ENCODE results near the gene RNU5D-1.

Gene RNU5D-1

GRCh38 chr1:44694863-44695478 lies 36.0 kb downstream of the RNU5D-1 start:
- ChIA-PET CTCF (interaction anchor here (1.0 to 1.5 kb wide), 2 partner anchors 14 to 34 kb away, joined by 3 to 5 read pairs; no protein-coding TSS in a partner anchor), POLR2A (no interaction called here)
- TF ChIP-seq CTCF (IDR thresholded peaks at IDR 0.05; ENCODE audit: insufficient read depth, low read length, missing control alignments): no peak
- H3K4me3 ChIP-seq (ENCODE audit: low read depth, low read length): no peak overlapping the region
- no peak for DNase-seq (ENCODE audit: low read depth, low spot score)

GRCh38 chr1:44693900-44694299 lies 37.1 kb downstream of the RNU5D-1 start:
- POLR2A ChIA-PET: no interaction called here

GRCh38 chr1:44693159-44693558 lies 37.8 kb downstream of the RNU5D-1 start:
- CTCF ChIA-PET: interaction anchor here (1.2 kb wide), 1 partner anchor 20 kb away, joined by 3 read pairs; no protein-coding TSS in a partner anchor
- POLR2A ChIA-PET: no interaction called here
- TF ChIP-seq CTCF (IDR thresholded peaks at IDR 0.05; ENCODE audit: insufficient read depth, low read length, missing control alignments): no peak
- no peak overlapping the region for H3K4me3 ChIP-seq (ENCODE audit: low read depth, low read length)
- no peak for DNase-seq (ENCODE audit: low read depth, low spot score)

More at GRCh38 chr1:44693900-44694299, 37.1 kb downstream of the RNU5D-1 start:
- CTCF ChIA-PET: interaction anchor here (1.2 kb wide), 1 partner anchor 19 kb away, joined by 3 read pairs; no protein-coding TSS in a partner anchor
- no peak overlapping the region for H3K4me3 ChIP-seq (ENCODE audit: low read depth, low read length)
- no peak for TF ChIP-seq CTCF (IDR thresholded peaks at IDR 0.05; ENCODE audit: insufficient read depth, low read length, missing control alignments)
- DNase-seq (ENCODE audit: low read depth, low spot score): no peak

- H3K4me3 ChIP-seq (ENCODE audit: low read depth, low read length): no peak overlapping the region
- DNase-seq (ENCODE audit: low read depth, low spot score): no peak
- no peak for TF ChIP-seq CTCF (IDR thresholded peaks at IDR 0.05; ENCODE audit: insufficient read depth, low read length, missing control alignments)
- ChIA-PET POLR2A (no interaction called here), CTCF (interaction anchor here (1.8 kb wide), 1 partner anchor 27 kb away, joined by 6 read pairs; no protein-coding TSS in a partner anchor)
Observed at GRCh38 chr1:44689447-44689765, 41.6 kb downstream of the RNU5D-1 start.

- DNase-seq (ENCODE audit: low read depth, low spot score): no peak
- no peak overlapping the region for H3K4me3 ChIP-seq (ENCODE audit: low read depth, low read length)
- ChIA-PET POLR2A (no interaction called here), CTCF (interaction anchor here (1.8 kb wide), 1 partner anchor 28 kb away, joined by 6 read pairs; no protein-coding TSS in a partner anchor)
- TF ChIP-seq CTCF (IDR thresholded peaks at IDR 0.05; ENCODE audit: insufficient read depth, low read length, missing control alignments): no peak
Observed at GRCh38 chr1:44688760-44689446, 42.1 kb downstream of the RNU5D-1 start.

DNA sequence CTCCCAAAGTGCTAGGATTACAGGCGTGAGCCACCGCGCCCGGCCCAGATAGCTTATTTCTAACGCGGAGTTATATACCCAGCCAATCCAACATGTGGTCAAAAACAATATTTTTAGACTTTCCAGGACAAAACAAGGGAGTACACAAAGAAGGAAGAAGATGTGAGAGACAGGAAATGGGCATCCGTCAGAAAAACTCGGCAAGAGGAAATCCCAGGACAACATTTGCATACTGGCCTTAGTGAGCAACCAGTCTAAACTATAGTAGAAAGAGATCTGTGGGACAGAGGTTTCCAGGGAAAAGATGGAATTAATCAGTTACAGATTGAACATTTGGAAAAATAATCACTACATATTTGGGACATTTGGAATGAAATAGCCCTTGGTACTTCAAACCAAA lies 45.1 kb downstream of the RNU5D-1 start:
- DNase-seq (ENCODE audit: low read depth, low spot score): no peak
- TF ChIP-seq CTCF (IDR thresholded peaks at IDR 0.05; ENCODE audit: insufficient read depth, low read length, missing control alignments): no peak
- ChIA-PET POLR2A (no interaction called here), CTCF (interaction anchor here (1.3 to 1.7 kb wide), 2 partner anchors 10 to 33 kb away, joined by 4 read pairs; no protein-coding TSS in a partner anchor)
- no peak overlapping the region for H3K4me3 ChIP-seq (ENCODE audit: low read depth, low read length)

Measured in AG04449 (cell line).